HG03439 (cell line): ENCODE results near the gene OTULINL.

Experiments used
- ATAC-seq: cut with Tn5 transposase; IDR thresholded peaks from one replicate; pipeline ENCODE4 v1.9.1; 2021; ENCODE audit warnings: mild to moderate bottlenecking, moderate library complexity; ENCODE audit not compliant: unreplicated experiment

Gene OTULINL

DNA sequence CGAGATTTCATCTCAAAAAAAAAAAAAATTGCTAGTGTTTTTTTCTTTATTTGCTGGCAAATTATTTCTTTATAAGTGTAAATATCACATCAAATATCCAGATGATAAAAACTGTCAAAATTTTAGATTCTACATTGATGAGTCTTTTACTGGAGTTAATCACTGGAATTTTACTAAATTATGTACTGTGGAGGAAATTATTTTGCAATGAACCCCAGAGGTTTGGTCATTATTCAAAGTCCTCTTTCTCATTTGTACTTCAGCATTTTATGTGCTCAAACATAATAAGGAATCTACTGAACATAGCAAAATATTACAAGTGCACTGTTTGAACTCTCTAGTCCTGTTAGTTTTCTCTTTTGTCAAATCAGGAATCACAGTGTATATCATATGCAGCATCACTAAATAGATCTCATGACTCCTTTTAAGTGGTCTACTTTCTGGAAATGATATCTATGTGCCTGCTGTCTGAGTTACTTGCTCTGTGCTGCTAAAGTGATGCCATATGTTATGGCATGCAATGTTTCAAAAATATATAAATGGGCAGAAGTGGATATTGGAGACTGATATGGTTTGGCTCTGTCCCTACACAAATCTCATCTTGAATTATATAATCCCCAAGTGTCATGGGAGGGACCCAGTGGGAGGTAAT is 18.0 kb downstream of the OTULINL start:
- ATAC-seq = no peak

DNA sequence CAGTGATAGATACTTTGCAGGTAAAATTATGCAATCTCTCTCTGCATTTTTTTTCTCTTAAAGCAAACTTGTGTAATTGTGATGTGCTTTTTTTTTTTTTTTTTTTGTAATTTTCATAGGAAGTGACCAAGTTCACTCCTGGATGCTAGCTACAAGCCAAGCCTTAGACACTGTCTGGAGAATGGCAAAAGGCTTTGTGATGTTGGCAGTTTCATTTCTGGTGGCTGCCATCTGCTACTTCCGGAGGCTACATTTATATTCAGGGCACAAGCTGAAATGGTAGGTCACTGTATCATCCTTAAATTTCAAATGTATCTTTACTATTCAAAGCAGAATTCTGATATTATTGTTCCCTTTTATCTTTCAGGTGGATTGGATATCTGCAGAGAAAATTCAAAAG is 19.3 kb downstream of the OTULINL start:
- ATAC-seq = no peak

DNA sequence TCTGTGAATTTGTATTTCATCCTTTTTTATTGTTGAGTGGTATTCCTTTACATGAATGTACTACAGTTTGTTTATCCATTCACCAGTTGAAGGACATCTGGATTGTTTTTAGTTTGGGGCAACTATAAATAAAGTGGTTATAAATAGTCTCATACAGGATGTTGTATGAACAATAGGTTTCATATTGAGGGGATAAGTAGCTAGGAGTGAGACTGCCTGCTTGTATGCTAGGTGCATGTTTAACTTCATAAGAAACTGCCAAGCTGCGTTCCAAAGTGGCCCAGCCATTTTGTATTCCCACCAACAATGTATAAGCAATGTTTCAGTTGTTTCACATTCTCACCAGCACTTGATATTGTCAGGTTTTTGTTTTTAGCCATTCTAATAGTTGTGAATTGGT is 21.5 kb downstream of the OTULINL start:
- ATAC-seq = no peak

DNA sequence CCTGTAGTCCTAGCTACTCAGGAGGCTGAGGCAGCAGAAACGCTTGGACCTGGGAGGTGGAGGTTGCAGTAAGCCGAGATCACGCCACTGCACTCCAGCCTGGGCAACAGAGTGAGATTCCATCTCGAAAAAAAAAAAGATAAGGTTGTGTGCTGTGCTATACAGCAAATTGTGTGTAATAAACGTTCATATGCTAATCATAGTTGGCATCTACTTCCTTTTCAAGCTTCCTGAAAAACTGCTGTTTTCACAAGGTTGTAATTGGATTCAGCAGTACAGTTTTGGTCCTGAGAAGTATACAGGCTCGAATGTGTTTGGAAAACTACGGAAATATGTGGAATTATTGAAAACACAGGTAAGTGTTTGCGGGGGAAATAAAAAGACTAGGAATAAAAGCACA is 25.5 kb downstream of the OTULINL start:
- ATAC-seq = no peak

DNA sequence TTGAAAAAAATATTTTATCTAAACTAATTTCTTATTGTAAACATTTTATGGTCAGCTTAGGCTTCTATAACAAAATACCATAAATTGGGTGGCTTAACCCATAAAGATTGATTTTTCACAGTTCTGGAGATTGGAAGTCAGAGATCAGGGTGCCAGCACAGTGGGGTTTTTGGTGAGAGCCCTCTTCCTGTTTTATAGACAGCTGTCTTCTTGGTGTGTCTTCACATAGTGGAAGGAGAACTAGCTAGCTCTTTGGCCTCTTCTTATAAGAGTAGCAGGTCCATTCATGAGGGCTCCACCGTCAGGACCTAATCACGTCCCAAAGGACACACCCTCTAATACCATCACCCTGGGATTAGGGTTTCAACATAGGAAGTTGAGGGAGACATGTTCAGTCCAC is 26.6 kb downstream of the OTULINL start:
- ATAC-seq = no peak

DNA sequence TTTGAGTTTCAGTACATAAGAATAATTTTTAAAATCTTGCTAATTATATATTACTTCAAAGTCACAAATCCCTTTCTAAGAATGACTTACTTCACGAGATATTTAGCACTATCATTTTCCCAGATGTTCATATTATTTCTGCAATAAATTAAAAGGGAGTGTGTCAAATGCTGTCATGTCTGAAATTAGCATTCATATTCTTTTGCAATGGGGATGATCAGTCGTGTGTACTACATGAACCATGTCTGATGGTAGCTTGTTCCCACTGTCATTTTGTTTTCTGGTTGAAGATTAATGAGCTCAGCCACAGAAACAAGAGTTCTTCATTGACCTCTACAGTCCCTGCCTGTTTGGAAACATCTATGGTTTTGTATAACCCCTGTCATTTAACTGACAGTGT is 30.1 kb downstream of the OTULINL start:
- no peak for ATAC-seq

DNA sequence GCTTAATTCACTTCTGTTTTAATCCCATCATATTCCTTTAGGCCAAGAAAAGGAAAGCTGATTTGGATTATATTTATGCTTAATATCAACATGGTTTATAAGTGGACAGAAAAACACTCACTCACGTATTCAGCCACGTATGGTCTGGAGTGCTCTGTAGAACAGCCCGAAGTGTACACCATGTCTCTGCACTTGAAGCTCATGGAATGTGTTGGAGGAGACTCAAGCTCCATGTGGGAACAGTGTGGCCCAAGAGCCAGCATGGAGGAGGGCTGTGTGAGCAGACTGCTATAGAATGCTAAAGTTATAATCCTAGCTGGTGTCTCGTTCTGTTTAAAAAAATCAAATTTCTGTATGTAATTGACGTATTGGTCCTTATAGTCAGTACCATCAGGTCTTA is 32.9 kb downstream of the OTULINL start:
- no peak for ATAC-seq

DNA sequence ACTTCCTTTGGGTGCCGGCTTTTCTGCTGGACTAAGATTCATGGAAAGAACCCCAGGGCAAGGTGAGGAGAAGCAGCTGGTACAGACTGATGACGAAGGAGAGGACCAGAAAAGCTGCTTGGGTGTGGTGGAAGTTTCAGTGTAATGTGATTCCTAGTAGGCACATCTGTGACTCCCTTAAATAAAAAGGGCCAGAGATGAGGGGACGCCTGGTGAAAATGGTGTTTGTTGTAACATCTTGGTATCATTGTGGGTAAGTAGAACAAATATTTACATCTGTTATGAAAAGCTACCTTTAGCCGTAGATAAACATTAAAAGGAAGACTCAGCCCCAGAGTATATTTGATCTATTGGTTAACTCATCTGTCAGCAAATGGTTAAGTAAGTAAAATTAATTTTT is 33.8 kb downstream of the OTULINL start:
- no peak for ATAC-seq

DNA sequence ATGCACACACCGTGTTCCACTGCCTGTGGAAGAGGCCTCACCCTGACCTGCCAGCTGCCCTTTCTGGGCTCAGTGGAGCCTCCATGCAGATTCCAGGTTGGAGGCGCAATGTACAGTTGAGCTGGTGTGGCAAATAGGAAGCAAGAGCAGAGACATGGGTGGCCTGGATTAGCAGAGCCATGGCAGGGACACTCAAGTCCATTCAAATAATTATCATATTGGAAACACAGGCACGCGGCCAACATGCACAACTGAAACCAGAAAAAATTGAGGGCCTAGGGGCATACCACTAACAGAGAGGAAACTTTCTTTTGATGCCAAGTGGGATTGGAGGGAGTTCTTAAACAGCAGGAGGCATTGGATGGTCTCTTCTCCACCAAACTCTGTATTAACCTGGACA is 35.8 kb downstream of the OTULINL start:
- ATAC-seq = no peak

DNA sequence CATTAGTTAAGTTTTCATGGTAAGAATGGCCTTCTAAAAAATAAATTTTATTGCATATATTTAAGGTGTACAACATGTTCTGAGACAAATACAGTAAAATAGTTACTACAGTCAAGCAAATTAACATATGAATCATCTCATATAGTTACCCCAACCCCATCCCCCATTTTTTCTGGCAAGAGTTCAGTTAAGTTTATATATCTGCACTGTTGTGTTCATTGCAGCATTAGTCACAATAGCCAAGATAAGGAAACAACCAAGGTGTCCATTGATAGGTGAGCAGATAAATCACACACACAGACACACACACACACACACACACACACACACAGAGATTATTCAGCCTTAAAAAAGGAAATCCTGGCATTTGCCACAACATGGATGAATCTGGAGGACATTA is 45.7 kb downstream of the OTULINL start:
- no peak for ATAC-seq

DNA sequence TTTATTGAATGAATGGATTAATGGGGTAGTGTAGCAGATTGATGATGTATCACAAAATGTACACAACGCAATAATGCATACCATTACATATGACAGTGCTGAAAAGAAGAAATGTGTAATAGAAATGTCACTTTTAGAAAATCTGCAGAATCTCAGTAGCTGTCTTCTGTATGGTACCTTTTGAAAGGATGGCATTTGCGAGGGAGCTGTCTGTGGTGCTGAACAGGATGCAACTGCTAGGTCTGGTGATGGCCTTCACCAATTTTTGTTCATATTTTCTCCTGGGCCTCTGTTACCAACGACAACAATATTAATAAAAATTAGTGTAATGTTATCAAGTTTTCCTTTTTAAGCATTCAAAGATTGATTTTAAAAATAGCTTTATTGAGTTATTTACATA is 46.8 kb downstream of the OTULINL start:
- ATAC-seq = no peak

DNA sequence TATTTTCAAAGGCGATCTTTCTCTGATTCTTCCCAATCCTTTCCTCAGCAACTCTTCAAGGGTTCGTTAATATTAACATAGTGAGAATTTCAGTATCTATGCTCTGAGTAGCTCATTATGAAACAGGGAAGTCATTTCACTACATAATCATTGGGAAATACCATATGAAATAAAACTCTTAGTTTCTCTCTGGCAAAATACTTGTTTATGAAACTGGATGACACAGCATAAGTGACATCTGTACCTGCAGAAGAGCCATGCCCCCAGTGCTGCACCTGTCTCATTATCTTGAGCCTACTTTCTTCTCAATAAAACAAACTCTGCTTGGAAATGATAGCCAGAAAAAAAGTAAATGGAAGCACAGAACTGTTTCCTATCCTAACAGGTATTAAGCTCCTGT is 49.1 kb downstream of the OTULINL start:
- no peak for ATAC-seq

DNA sequence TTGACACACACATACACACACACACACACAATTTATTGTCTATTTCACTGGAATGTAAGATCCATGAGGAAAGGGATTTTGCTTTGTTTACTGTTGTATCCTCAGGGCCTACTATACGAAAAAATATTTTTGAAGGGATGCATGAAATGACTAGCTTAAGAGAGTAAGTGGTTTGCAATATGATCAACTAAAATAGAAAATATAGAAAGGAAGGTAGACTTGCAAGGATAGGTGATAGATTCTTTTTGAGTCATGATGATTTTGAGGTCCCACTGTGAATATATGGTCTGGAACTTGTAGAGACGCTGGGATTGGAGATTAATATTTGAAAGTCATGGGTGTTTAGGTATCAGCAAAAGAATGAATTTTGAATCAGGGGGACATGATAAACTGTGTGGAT is 54.1 kb downstream of the OTULINL start:
- ATAC-seq = no peak

DNA sequence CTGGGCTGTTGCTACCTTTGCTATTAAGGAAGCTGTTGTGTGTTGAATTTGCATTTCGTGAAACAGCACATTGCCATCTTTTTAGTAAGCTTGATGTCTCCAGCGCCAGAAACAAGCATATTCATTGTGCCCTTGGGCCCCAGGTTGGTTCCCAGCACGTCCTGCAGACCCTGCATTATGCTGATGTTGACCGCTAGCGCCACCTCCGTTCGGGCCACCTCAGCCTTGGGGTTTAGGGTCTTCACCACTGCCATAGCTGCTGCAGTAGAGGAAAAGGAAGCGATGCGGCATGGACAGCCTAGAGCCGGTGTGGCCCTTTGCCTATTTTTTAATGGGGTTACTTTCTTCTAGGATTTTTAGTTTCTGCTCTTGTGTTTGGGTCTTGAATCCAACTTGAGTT is 59.2 kb downstream of the OTULINL start:
- ATAC-seq = no peak

DNA sequence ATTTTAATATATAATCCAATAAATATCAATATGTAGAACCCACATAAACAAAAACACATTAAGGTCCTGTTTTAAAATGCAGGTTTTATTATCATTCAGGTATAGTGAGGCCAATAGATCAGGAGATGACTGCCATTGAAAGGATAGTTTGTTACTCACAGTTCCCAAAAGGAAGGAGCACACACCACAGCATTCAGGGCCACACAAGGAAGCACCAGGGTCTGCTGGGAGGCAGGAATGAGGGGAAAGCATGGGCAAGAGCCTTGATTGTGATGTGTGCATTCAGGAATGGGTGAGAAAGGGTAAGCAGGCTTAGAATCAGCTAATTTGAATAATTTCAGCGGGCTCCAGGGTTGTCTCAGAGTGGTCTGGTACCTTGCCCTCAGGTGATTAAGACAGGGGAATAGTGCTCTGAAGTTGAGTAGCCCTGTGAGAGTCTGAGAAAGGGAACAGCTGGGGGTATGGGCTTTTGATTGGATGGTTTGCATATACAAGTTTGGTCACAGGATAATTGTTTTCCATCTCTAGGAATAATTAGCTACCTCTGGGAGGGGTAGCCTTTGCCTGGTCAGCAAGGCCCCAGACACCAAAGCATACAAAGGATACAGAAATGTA is 63.1 kb downstream of the OTULINL start:
- no peak for ATAC-seq

DNA sequence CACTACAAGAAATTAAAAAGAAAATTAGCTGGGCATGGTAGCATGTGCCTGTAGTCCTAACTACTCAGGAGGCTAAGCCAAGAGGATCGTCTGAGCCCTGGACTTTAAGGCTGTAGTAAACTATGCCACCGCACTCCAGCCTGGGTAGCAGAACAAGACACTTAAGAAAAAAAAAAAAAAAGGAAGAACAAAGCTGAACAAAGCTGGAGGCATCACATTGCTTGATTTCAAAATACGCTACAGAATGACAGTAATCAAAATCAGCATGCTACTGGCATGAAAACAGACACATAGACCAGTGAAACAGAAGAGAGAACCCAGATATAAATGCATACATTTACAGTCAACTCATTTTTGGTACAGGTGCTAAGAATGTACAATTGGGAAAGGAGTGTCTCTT is 68.5 kb downstream of the OTULINL start:
- ATAC-seq = no peak

DNA sequence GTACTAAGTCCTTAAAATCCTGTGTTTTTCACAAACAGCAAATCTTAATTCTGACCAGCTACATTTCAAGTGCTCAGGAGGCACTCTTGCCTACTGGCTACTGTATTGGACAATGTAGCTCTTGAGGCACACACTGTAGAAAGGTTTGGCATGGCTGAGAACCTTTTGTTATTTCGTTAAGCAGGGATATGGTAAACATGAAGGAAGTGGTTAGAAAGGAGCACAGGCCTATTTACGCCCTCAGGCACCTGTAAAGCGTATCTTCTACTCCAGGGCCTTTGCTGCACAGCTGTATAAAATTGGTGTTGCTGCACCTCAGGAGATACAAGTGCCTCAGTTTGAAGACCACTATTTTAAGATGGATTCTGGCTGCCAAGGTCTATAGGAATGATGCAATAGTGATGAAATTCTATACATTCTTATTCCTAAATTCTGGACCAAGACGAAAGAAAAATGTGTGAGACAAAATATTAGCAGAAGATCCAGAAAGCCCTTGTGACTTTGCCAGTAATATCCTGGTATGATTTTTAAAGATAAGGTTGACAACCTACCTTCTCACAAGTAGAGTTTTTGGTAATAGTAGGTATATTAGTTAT is 73.7 kb downstream of the OTULINL start:
- no peak for ATAC-seq

DNA sequence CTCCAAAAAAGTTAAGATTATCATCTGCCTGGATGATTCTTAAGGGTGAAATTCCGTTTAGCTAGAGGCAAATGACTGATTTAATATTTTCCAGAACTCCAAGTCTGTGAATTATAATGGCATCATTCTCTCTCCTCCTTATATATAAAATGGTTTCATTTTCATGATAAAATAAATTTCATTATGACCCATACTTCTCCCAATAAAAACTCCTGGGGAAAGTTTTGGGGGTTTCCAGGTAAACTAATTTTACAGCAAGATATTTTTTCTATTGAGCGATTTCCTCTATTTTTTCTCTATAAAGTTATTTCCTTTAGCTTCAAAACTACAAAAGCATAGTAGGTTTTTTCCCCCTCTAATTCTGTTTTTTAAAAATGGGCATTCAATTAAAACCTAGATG is 75.3 kb downstream of the OTULINL start:
- ATAC-seq = no peak

DNA sequence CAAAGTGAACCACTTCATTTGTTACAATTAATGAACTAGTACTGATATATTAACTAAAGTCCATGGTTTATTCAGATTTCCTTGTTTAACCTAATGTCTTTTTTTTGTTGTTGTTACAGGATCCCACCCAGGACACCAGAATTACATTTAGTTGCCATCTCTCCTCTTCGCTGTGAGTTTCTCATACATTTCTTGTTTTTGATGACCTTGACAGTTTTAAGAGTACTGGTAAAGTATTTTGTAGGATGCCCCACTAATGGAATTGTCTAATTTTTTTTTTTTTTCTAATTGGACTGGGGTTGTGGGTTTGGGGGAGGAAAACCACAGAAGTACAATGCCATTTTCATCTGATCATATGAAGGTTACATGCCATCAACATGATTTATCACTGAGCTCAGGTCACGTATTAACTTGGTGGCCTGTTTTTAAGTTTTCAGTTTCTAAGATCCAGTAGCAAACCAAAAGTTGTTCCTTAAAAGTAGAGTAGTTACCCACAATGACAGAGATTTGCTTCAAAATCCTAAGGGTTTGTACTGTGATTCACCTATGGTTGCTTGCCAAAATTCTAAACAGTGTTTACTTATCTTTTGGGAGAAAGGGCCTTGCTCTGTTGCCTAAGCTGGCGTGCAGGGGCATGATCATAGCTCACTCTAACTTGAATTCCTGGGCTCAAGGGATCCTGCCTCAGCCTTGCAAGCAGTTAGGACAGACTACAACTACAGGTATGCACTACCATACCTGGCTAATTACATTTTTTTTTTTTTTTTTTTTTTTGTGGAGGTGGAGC is 78.4 kb downstream of the OTULINL start:
- no peak for ATAC-seq

DNA sequence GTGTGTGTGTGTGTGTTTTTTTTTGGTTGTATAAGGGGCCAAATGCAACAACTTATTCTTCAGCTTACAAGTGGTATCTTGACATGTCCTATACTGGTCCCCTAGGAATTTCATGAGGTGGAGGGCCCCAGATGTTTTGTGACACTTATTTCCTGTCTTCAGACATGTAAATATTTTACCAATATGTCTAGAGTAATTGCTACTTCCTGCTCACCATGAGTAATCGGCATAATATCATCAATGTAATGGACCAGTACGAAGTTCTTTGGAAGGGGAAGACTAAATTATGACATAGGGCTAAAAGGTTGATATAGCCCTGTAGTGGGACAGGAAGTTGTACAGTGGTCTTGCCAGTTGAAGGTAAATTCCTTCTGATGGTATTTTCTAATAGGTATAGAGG is 79.2 kb downstream of the OTULINL start:
- ATAC-seq = no peak
